Stimulated activated CD4-positive, alpha-beta T cell treated with anti-CD3 and anti-CD28 coated beads, Interleukin-4, amount 100 ng/mL, for 1 hour (primary cell): ENCODE measurements around the gene QRFPR.
"Not testable (repeated sequence)": the region's sequence is repeated elsewhere in the genome, so short reads cannot be mapped to it uniquely, and the experiment has no call there.

ENCODE experiments used
- DNase-seq: peaks from one replicate; pipeline ENCODE4 v3.0.0-alpha.2; 2020

QRFPR gene

DNA sequence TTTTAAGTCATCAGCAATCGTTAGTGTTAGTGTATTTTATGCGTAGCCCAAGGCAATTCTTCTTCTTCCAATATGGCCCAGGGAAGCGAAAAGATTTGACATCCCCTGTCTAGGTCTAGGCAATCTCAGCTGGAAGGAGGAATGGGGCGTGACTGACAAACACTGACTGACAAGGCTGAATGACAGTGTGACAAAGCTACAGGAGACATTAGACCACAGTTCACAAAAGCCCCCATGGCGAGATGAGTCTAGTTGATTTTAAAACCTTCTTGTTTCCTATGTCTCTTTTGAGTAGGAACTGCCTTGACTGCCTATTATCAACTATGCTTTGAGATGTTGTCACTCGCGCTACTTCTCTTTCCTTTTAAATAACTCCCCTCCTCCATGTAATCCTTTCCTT is 42.3 kb downstream of the QRFPR start:
- no peak for DNase-seq

- DNase-seq, result no peak
Observed at GRCh38 chr4:121336706-121337105, 44.1 kb downstream of the QRFPR start.

GRCh38 chr4:121330180-121330665 is 50.6 kb downstream of the QRFPR start:
- DNase-seq, result no peak

GRCh38 chr4:121326597-121326996 is 54.2 kb downstream of the QRFPR start:
- DNase-seq, result no peak

DNA sequence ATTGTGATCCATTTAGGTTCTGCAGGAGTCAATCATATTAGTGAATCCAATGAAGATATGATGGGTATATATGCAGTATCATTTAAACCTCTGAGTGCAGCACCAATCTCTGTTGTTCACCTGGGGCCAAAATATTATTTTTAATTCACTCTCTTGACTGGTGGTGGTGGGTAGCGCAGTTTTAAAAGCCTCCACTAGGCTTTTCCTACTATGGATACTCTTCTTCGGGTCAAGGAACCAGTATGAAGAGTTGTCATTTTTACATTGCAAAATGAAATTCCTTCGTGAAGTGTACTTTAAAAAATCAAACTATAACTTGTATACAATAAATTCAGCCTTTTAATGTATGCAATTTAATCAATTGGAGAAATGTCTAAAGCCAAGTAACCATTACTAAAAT is 56.5 kb downstream of the QRFPR start:
- no peak for DNase-seq

- no peak for DNase-seq
Observed at GRCh38 chr4:121321466-121321865, 59.4 kb downstream of the QRFPR start.

- DNase-seq, result no peak
Observed at GRCh38 chr4:121316091-121316490, 64.7 kb downstream of the QRFPR start.

DNA sequence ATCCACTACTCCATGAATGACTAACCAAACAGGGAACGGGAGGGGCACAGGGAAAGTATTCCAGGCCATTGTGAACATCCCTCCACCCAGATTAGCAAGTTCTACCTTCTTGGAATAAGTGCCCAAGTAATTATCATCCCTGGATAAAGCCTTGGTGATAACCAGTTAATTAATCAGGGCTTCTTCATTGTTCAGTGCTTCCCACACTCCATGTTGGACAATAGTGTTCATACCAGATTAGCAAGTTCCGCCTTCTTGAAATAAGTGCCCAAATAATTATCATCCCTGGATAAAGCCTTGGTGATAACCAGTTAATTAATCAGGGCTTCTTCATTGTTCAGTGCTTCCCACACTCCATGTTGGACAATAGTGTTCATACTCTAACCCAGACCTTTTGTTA is 67.4 kb downstream of the QRFPR start:
- DNase-seq, result not testable (repeated sequence)

- no peak for DNase-seq
Observed at GRCh38 chr4:121308828-121309227, 72.0 kb downstream of the QRFPR start.

- DNase-seq, result no peak
Observed at GRCh38 chr4:121308328-121308663, 72.5 kb downstream of the QRFPR start.

- DNase-seq, result peak; percentile 7
Observed at GRCh38 chr4:121307445-121308327, 73.1 kb downstream of the QRFPR start.

DNA sequence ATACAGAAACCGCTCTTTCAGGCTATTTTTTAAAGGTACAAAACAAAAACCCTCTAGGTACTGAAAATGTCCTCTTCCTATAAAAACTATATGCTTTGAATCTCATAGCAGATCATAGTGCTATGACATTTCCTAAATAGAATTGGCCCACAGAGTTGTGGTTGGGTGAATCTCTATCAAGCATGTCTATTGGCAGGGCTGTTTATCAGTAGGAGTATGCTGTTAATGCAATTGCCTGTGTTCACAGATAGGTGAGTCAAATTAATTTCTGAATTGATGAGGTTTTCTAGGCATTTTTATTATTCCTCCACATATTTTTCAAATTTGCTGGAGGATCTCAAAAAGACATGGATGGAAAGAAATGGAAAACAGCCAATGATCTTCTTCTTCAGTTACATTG is 73.9 kb downstream of the QRFPR start:
- DNase-seq, result no peak

GRCh38 chr4:121304893-121305292 is 75.9 kb downstream of the QRFPR start:
- no peak for DNase-seq

DNA sequence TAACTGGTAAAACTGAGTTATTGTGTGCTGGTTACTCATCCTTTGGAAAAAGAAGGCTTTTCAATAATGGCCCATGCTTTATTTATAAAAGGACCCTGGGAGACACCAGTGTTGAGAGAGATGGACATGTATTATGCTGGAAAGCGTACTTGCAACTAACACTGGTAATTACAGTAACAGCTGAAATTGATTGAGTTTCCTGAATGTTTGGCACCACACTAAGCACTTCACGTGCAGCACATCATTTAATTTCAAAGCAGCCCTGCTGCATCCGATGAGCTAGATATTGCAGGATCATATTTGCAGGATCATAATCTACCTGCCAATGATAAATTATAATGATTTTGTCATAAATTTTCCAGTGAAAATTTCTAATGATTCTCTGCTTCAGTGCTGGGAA is 81.5 kb downstream of the QRFPR start:
- DNase-seq, result no peak

GRCh38 chr4:121283319-121283718 is 97.5 kb downstream of the QRFPR start:
- no peak for DNase-seq

DNA sequence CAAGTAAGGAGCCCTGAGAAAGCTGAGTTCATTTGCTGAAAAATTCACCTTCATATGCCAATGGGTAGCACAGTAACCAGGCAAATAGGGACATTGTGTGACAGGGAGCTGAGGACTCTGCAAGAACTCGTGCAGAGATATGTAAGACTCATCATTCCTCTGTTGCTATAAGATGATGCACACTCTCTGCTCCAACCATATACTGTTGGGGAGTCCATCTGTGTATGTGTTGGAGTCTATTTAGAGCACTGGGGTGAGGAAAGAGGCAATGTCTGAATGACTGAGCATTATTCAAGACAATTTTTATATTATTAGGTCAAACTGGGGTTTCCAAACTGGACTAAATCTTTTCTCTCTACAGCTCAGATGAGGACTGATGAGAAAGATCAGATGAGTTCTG is 100.4 kb downstream of the QRFPR start:
- DNase-seq, result no peak

DNA sequence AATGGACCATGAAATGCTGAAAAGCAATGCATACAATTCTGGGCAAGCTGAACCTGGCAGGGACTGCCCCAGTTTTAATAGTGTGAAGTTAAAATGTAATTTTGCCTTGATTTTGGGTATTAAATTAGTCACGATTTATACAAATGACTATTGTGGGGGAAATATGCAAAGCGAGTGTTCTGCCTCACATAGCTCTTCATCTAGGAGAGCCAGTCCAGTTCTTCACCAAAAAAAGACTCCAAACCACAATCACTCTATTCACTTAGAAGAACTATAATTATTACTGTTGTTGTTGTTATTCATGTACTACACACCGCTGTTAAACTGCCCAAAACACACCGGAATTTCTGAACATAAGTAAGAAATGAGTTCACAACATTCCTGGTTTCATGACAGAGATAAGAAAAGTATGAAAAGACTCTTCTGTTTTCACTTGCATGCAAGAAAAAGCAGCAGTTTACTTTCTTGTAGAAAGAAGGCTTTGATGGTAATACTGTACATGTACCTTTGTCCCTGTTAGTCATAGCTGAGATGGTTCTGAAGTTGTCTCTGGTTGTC is 101.9 kb downstream of the QRFPR start:
- DNase-seq, result no peak
